Measurements from ENCODE around the gene YBEY. TPM values are rescaled to one million over a fixed set of nuclear protein-coding genes. Genes with fewer than 3 reads are reported as not detected.
"Not testable (repeated sequence)": the region's sequence is repeated elsewhere in the genome, so short reads cannot be mapped to it uniquely, and the experiment has no call there.

The YBEY gene
- polyA plus RNA-seq, 1 donor (not counting 4 experiments of a cell fraction or from before 2014, with no cell fraction given) = 23.5 TPM

DNA sequence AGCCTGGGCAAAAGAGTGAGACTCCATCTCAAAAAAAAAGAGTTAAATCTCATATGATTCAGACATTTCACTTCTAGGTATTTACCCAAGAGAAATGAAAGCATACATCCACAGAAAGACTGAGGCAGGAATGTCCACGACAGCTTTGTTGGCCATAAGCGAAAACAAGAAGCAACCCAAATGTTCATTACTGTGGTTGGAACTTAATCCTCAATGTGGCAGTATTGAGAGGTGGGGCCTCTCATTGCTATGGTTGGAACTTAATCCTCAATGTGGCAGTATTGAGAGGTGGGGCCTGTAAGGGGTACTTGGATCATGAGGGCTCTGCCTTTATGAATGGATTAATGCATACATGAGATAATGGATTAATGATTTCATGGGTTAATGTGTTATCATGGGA lies 22.3 kb downstream of the YBEY start:
- no peak overlapping the region for H3K9ac ChIP-seq (ENCODE audit: control insufficient read depth, extremely low read depth, insufficient read depth, low read length)
- TF ChIP-seq, protein P1, sequence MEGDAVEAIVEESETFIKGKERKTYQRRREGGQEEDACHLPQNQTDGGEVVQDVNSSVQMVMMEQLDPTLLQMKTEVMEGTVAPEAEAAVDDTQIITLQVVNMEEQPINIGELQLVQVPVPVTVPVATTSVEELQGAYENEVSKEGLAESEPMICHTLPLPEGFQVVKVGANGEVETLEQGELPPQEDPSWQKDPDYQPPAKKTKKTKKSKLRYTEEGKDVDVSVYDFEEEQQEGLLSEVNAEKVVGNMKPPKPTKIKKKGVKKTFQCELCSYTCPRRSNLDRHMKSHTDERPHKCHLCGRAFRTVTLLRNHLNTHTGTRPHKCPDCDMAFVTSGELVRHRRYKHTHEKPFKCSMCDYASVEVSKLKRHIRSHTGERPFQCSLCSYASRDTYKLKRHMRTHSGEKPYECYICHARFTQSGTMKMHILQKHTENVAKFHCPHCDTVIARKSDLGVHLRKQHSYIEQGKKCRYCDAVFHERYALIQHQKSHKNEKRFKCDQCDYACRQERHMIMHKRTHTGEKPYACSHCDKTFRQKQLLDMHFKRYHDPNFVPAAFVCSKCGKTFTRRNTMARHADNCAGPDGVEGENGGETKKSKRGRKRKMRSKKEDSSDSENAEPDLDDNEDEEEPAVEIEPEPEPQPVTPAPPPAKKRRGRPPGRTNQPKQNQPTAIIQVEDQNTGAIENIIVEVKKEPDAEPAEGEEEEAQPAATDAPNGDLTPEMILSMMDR (optimal IDR thresholded peaks at IDR 0.05 in 1 of 3, IDR thresholded peaks at IDR 0.05 in 1 of 3, conservative IDR thresholded peaks at IDR 0.05 in 1 of 3; ENCODE audit: extremely low read depth in 1 of 3, insufficient read depth in 2 of 3, low read length in 3 of 3) = no peak
- TF ChIP-seq EZH2 (IDR thresholded peaks at IDR 0.05; ENCODE audit: low read length) = no peak
- H3K4me1 ChIP-seq (ENCODE audit: control insufficient read depth, extremely low read depth, insufficient read depth, low read length) = no peaks in the 10 kb centered on the region
- DNase-seq (ENCODE audit: low read depth, low spot score) (no peak), FAIRE-seq (no peak)
- no peak overlapping the region for H3K4me3 ChIP-seq (ENCODE audit: control insufficient read depth in 2 of 3, extremely low read depth in 1 of 3, insufficient read depth in 2 of 3, low read depth in 1 of 3, low read length in 3 of 3)
- H2AFZ ChIP-seq (ENCODE audit: control insufficient read depth, low read length) = no peak overlapping the region
- dilution Hi-C loops (cut with MboI; ENCODE audit: extremely low pct_ligation_motif_present, low sequenced_read_pairs) = no loop called here
- H3K36me3 ChIP-seq (ENCODE audit: control insufficient read depth in 2 of 2, extremely low read depth in 1 of 2, insufficient read depth in 2 of 2, low read length in 2 of 2) = peaks cover 0 to 4% of the 10 kb centered on the region in 2 experiments
- H3K79me2 ChIP-seq (ENCODE audit: control insufficient read depth, insufficient read depth, low read length) = no peaks in the 10 kb centered on the region
- H3K27ac ChIP-seq (ENCODE audit: control insufficient read depth, insufficient read depth, low read length) = no peak overlapping the region
- H3K9me3 ChIP-seq (ENCODE audit: control insufficient read depth, low read depth, low read length) = no peaks in the 10 kb centered on the region
- H3K27me3 ChIP-seq (ENCODE audit: control insufficient read depth, extremely low read depth, insufficient read depth, low read length) = no peaks in the 10 kb centered on the region
- no peaks in the 10 kb centered on the region for H4K20me1 ChIP-seq (ENCODE audit: control insufficient read depth, extremely low read depth, insufficient read depth, low read length)
- H3K9me1 ChIP-seq (ENCODE audit: control insufficient read depth, extremely low read depth, insufficient read depth, low read length) = no peaks in the 10 kb centered on the region
- H3K4me2 ChIP-seq (ENCODE audit: control insufficient read depth, extremely low read depth, insufficient read depth, low read depth, low read length) = no peak overlapping the region

DNA sequence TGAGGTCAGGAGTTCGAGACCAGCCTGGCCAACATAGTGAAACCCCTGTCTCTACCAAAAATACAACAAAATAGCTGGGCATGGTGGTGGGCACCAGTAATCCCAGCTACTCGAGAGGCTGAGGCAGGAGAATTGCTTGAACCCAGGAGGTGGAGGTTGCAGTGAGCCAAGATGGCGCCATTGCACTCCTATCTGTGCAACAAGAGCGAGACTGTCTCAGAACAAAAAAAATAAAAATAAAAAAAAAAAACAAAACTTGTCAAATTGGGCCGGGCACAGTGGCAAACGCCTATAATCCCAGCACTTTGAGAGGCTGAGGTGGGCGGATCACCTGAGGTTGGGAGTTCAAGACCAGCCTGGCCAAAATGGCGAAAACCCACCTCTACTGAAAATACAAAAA lies 24.1 kb downstream of the YBEY start:
- H2AFZ ChIP-seq (ENCODE audit: control insufficient read depth, low read length); H3K36me3 ChIP-seq (ENCODE audit: control insufficient read depth in 2 of 2, extremely low read depth in 1 of 2, insufficient read depth in 2 of 2, low read length in 2 of 2); H3K4me3 ChIP-seq (ENCODE audit: control insufficient read depth in 2 of 3, extremely low read depth in 1 of 3, insufficient read depth in 2 of 3, low read depth in 1 of 3, low read length in 3 of 3); H3K9me3 ChIP-seq (ENCODE audit: control insufficient read depth, low read depth, low read length); H3K9me1 ChIP-seq (ENCODE audit: control insufficient read depth, extremely low read depth, insufficient read depth, low read length); H4K20me1 ChIP-seq (ENCODE audit: control insufficient read depth, extremely low read depth, insufficient read depth, low read length); H3K4me1 ChIP-seq (ENCODE audit: control insufficient read depth, extremely low read depth, insufficient read depth, low read length); DNase-seq (ENCODE audit: low read depth, low spot score); H3K27ac ChIP-seq (ENCODE audit: control insufficient read depth, insufficient read depth, low read length); H3K27me3 ChIP-seq (ENCODE audit: control insufficient read depth, extremely low read depth, insufficient read depth, low read length); FAIRE-seq; H3K9ac ChIP-seq (ENCODE audit: control insufficient read depth, extremely low read depth, insufficient read depth, low read length); dilution Hi-C loops (cut with MboI; ENCODE audit: extremely low pct_ligation_motif_present, low sequenced_read_pairs); H3K4me2 ChIP-seq (ENCODE audit: control insufficient read depth, extremely low read depth, insufficient read depth, low read depth, low read length); H3K79me2 ChIP-seq (ENCODE audit: control insufficient read depth, insufficient read depth, low read length): not testable (repeated sequence)

DNA sequence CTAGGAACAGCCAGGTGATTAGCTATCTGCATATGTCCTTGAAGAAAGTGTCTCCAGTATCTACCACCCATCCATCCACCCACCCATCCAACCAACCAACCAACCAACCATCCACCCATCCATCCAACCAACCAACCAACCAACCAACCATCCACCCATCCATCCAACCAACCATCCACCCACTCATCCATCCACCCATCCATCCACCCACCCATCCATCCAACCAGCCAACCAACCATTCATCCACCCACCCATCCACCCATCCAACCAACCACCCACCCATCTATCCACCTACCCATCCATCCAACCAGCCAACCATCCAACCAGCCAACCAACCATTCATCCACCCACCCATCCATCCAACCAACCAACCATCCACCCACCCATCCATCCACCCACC lies 25.4 kb downstream of the YBEY start:
- H3K9me1 ChIP-seq (ENCODE audit: control insufficient read depth, extremely low read depth, insufficient read depth, low read length) = no peaks in the 10 kb centered on the region
- H3K27me3 ChIP-seq (ENCODE audit: control insufficient read depth, extremely low read depth, insufficient read depth, low read length) = no peaks in the 10 kb centered on the region
- no peak overlapping the region for H3K9ac ChIP-seq (ENCODE audit: control insufficient read depth, extremely low read depth, insufficient read depth, low read length)
- no peaks in the 10 kb centered on the region for H3K79me2 ChIP-seq (ENCODE audit: control insufficient read depth, insufficient read depth, low read length)
- no peaks in the 10 kb centered on the region for H3K4me1 ChIP-seq (ENCODE audit: control insufficient read depth, extremely low read depth, insufficient read depth, low read length)
- no peaks in the 10 kb centered on the region for H3K9me3 ChIP-seq (ENCODE audit: control insufficient read depth, low read depth, low read length)
- no peak for FAIRE-seq
- dilution Hi-C loops (cut with MboI; ENCODE audit: extremely low pct_ligation_motif_present, low sequenced_read_pairs) = no loop called here
- H3K27ac ChIP-seq (ENCODE audit: control insufficient read depth, insufficient read depth, low read length) = no peak overlapping the region
- no peak overlapping the region for H3K4me2 ChIP-seq (ENCODE audit: control insufficient read depth, extremely low read depth, insufficient read depth, low read depth, low read length)
- H3K4me3 ChIP-seq (ENCODE audit: control insufficient read depth in 2 of 3, extremely low read depth in 1 of 3, insufficient read depth in 2 of 3, low read depth in 1 of 3, low read length in 3 of 3) = no peak overlapping the region
- H2AFZ ChIP-seq (ENCODE audit: control insufficient read depth, low read length) = no peak overlapping the region
- H4K20me1 ChIP-seq (ENCODE audit: control insufficient read depth, extremely low read depth, insufficient read depth, low read length) = no peaks in the 10 kb centered on the region
- peaks cover 0 to 4% of the 10 kb centered on the region in 2 experiments for H3K36me3 ChIP-seq (ENCODE audit: control insufficient read depth in 2 of 2, extremely low read depth in 1 of 2, insufficient read depth in 2 of 2, low read length in 2 of 2)
- TF ChIP-seq, protein P1 (optimal IDR thresholded peaks at IDR 0.05 in 1 of 3, IDR thresholded peaks at IDR 0.05 in 1 of 3, conservative IDR thresholded peaks at IDR 0.05 in 1 of 3; ENCODE audit: extremely low read depth in 1 of 3, insufficient read depth in 2 of 3, low read length in 3 of 3) = no peak
- TF ChIP-seq EZH2 (IDR thresholded peaks at IDR 0.05; ENCODE audit: low read length) = no peak
- DNase-seq (ENCODE audit: low read depth, low spot score) = no peak
